ENCODE measurements around the gene HDAC2.

- no peak for TF ChIP-seq CTCF (optimal IDR thresholded peaks at IDR 0.05 in 1 of 3, IDR thresholded peaks at IDR 0.05 in 1 of 3, conservative IDR thresholded peaks at IDR 0.05 in 1 of 3; ENCODE audit: extremely low read depth in 1 of 3, insufficient read depth in 2 of 3, low read length in 3 of 3)
- no peak for TF ChIP-seq EZH2 (IDR thresholded peaks at IDR 0.05; ENCODE audit: low read length)
Measured at GRCh38 chr6:113893866-113894265, 77.1 kb downstream of the HDAC2 start.
